ENCODE measurements around the gene ARHGEF17. TPM values are rescaled to one million over a fixed set of nuclear protein-coding genes. Genes with fewer than 3 reads are reported as not detected.

Gene ARHGEF17
- total and polyA plus RNA-seq, 4 experiments from 2014 or later: 0.23 TPM; not detected in 3

- POLR2A ChIA-PET (ENCODE audit: partially characterized antibody): no interaction called here
- intact Hi-C loops (cut with micrococcal nuclease): no loop called here
- H3K4me1 ChIP-seq (ENCODE audit: insufficient read depth, low read length): peaks cover 49% of the 10 kb centered on the region
Measured at GRCh38 chr11:73387594-73388264, 79.7 kb downstream of the ARHGEF17 start.

DNA sequence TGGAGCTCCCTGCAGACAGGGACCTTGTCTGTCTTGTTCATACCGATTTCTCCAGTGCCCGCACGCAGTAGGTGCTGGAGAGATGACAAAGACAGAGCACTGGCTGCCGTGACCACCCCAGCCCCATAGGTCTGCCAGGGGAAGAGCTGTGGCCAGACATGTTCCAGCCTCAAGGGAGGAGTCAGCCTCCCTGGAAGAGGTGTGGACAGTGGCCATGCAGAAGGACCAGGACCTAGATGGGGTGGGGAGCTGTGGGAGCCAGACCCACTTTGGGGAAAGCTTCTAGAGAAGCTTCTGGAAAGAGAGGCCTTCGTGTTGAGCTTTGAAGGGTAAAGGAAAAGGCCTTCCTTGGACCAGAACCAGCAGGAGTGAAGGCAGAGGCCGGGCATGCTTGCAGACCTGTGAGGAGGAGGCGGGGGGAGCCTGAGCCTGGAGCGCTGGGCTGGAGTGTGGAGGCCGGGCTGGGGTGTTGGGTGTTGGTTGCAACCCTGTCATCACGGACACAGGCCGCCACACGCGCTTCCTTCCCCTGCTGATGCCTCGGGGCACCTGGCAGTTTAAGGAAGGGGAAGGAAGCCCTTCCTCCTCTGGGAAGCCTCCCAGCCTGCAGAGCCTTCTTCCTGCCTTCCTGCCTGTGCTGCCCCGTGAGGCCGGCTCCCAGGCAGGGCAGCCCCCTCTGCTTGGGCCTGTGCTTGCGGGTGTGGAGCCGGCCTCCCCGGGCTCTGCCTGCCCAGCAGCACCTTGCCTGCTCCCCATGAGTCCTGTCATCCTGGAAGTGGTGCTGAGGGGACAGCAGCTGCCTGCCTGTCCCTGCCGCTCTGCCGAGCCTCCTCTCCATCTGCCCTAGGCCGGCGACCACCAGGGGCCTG is 80.4 kb downstream of the ARHGEF17 start:
- H3K36me3 Mint-ChIP-seq: peaks cover 0 to 28% of the 10 kb centered on the region in 2 donors
- H3K4me1 Mint-ChIP-seq: peaks cover 30 to 57% (median 42%) of the 10 kb centered on the region in 4 donors
- peak in 1 of 5 donors; percentile 29 for DNase-seq
- Histone ChIP-seq H3K27ac (ENCODE audit: low read depth, low read length) (no peak overlapping the region), H3K27me3 (ENCODE audit: insufficient read depth, low read length) (no peaks in the 10 kb centered on the region), H3K4me3 (ENCODE audit: low read length in 2 of 2) (no peak overlapping the region), H3K36me3 (ENCODE audit: insufficient read depth, low read length) (no peaks in the 10 kb centered on the region), H3K4me1 (ENCODE audit: insufficient read depth, low read length) (peaks cover 41% of the 10 kb centered on the region), H3K9me3 (ENCODE audit: control insufficient read depth in 1 of 2, low read length in 2 of 2) (no peaks in the 10 kb centered on the region)
- H3K9me3 Mint-ChIP-seq: peaks cover 0 to 2% (median 0%) of the 10 kb centered on the region in 8 donors
- no peaks in the 10 kb centered on the region for H3K27me3 Mint-ChIP-seq
- peak overlapping the region in 6 of 7 donors; percentile 42 to 83 (median 62) for H3K27ac Mint-ChIP-seq
- intact Hi-C loops (cut with micrococcal nuclease): no loop called here
- CTCF ChIA-PET (ENCODE audit: partially characterized antibody): interaction anchor here (1.1 to 16.2 kb wide), 2 partner anchors 38 to 94 kb away, joined by 3 to 319 read pairs; no protein-coding TSS in a partner anchor
- POLR2A ChIA-PET (ENCODE audit: partially characterized antibody): no interaction called here
- no peak overlapping the region for H3K4me3 Mint-ChIP-seq

More at GRCh38 chr11:73387594-73388264, 79.7 kb downstream of the ARHGEF17 start:
- H3K9me3 ChIP-seq (ENCODE audit: control insufficient read depth in 1 of 2, low read length in 2 of 2): no peaks in the 10 kb centered on the region
- CTCF ChIA-PET (ENCODE audit: partially characterized antibody): interaction anchor here (16.2 kb wide), 1 partner anchor 37 kb away, joined by 319 read pairs; no protein-coding TSS in a partner anchor
- Mint-ChIP-seq H3K27ac (peak overlapping the region in 6 of 7 donors; percentile 57 to 88 (median 75)), H3K9me3 (peaks cover 0 to 2% (median 0%) of the 10 kb centered on the region in 8 donors), H3K36me3 (peaks cover 0 to 22% of the 10 kb centered on the region in 2 donors), H3K27me3 (no peaks in the 10 kb centered on the region), H3K4me3 (no peak overlapping the region), H3K4me1 (peaks cover 32 to 64% (median 47%) of the 10 kb centered on the region in 4 donors)
- no peaks in the 10 kb centered on the region for H3K27me3 ChIP-seq (ENCODE audit: insufficient read depth, low read length)
- peak in 1 of 5 donors; percentile 19 for DNase-seq
- no peak overlapping the region for H3K27ac ChIP-seq (ENCODE audit: low read depth, low read length)
- H3K36me3 ChIP-seq (ENCODE audit: insufficient read depth, low read length): no peaks in the 10 kb centered on the region
- no peak overlapping the region for H3K4me3 ChIP-seq (ENCODE audit: low read length in 2 of 2)

GRCh38 chr11:73389134-73389525 is 81.1 kb downstream of the ARHGEF17 start:
- no peaks in the 10 kb centered on the region for H3K36me3 ChIP-seq (ENCODE audit: insufficient read depth, low read length)
- no peaks in the 10 kb centered on the region for H3K27me3 ChIP-seq (ENCODE audit: insufficient read depth, low read length)
- no peaks in the 10 kb centered on the region for H3K27me3 Mint-ChIP-seq
- intact Hi-C loops (cut with micrococcal nuclease): no loop called here
- H3K36me3 Mint-ChIP-seq: peaks cover 0 to 32% of the 10 kb centered on the region in 2 donors
- H3K4me1 Mint-ChIP-seq: peaks cover 26 to 50% (median 36%) of the 10 kb centered on the region in 4 donors
- H3K4me3 Mint-ChIP-seq: no peak overlapping the region
- POLR2A ChIA-PET (ENCODE audit: partially characterized antibody): no interaction called here
- H3K27ac ChIP-seq (ENCODE audit: low read depth, low read length): no peak overlapping the region
- peaks cover 35% of the 10 kb centered on the region for H3K4me1 ChIP-seq (ENCODE audit: insufficient read depth, low read length)
- peak overlapping the region in 3 of 7 donors; percentile 4 to 83 (median 62) for H3K27ac Mint-ChIP-seq
- CTCF ChIA-PET (ENCODE audit: partially characterized antibody): interaction anchor here (1.1 to 16.2 kb wide), 2 partner anchors 39 to 95 kb away, joined by 3 to 319 read pairs; no protein-coding TSS in a partner anchor
- H3K9me3 ChIP-seq (ENCODE audit: control insufficient read depth in 1 of 2, low read length in 2 of 2): no peaks in the 10 kb centered on the region
- peaks cover 0 to 2% (median 0%) of the 10 kb centered on the region in 8 donors for H3K9me3 Mint-ChIP-seq
- no peak for DNase-seq
- no peak overlapping the region for H3K4me3 ChIP-seq (ENCODE audit: low read length in 2 of 2)

DNA sequence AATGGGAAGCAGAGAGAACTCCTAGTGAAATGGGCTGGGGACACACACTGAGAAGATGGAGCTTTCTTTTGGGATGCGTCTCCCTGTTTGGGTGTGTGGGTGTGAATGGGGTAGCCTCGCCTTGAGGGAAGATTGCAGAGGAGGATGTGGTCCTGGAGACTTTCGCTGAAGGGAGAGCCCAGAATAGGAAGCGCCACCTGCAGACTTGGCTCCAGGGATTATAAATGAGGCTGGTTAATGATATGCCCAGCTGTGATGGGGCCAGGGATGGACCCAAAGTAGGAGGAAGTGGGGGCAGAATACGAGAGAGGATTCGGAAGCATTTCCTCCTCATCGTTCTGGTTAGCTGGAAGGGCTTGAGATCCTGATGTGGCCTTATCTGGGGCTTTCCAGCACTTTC is 81.8 kb downstream of the ARHGEF17 start:
- no peak overlapping the region for H3K27ac ChIP-seq (ENCODE audit: low read depth, low read length)
- no peak overlapping the region for H3K4me3 Mint-ChIP-seq
- POLR2A ChIA-PET (ENCODE audit: partially characterized antibody): no interaction called here
- peaks cover 0 to 35% of the 10 kb centered on the region in 2 donors for H3K36me3 Mint-ChIP-seq
- H3K9me3 Mint-ChIP-seq: peaks cover 0 to 2% (median 0%) of the 10 kb centered on the region in 8 donors
- no peaks in the 10 kb centered on the region for H3K27me3 Mint-ChIP-seq
- peaks cover 27% of the 10 kb centered on the region for H3K4me1 ChIP-seq (ENCODE audit: insufficient read depth, low read length)
- peak overlapping the region in 6 of 7 donors; percentile 4 to 90 (median 60) for H3K27ac Mint-ChIP-seq
- H3K27me3 ChIP-seq (ENCODE audit: insufficient read depth, low read length): no peaks in the 10 kb centered on the region
- intact Hi-C loops (cut with micrococcal nuclease): no loop called here
- CTCF ChIA-PET (ENCODE audit: partially characterized antibody): interaction anchor here (0.8 to 16.2 kb wide), 4 partner anchors 16 to 95 kb away, joined by 3 to 319 read pairs (median 3); no protein-coding TSS in a partner anchor
- no peak overlapping the region for H3K4me3 ChIP-seq (ENCODE audit: low read length in 2 of 2)
- DNase-seq: no peak
- H3K4me1 Mint-ChIP-seq: peaks cover 18 to 43% (median 28%) of the 10 kb centered on the region in 4 donors
- H3K9me3 ChIP-seq (ENCODE audit: control insufficient read depth in 1 of 2, low read length in 2 of 2): no peaks in the 10 kb centered on the region
- H3K36me3 ChIP-seq (ENCODE audit: insufficient read depth, low read length): no peaks in the 10 kb centered on the region

- Mint-ChIP-seq H3K4me3 (no peak overlapping the region), H3K36me3 (peaks cover 0 to 40% of the 10 kb centered on the region in 2 donors), H3K4me1 (peaks cover 11 to 33% (median 20%) of the 10 kb centered on the region in 4 donors), H3K9me3 (peaks cover 0 to 3% (median 0%) of the 10 kb centered on the region in 8 donors), H3K27me3 (no peaks in the 10 kb centered on the region), H3K27ac (peak overlapping the region in 2 of 7 donors; percentile 36 to 68)
- Histone ChIP-seq H3K4me3 (ENCODE audit: low read length in 2 of 2) (no peak overlapping the region), H3K27me3 (ENCODE audit: insufficient read depth, low read length) (no peaks in the 10 kb centered on the region), H3K9me3 (ENCODE audit: control insufficient read depth in 1 of 2, low read length in 2 of 2) (no peaks in the 10 kb centered on the region), H3K4me1 (ENCODE audit: insufficient read depth, low read length) (peaks cover 17% of the 10 kb centered on the region), H3K36me3 (ENCODE audit: insufficient read depth, low read length) (no peaks in the 10 kb centered on the region), H3K27ac (ENCODE audit: low read depth, low read length) (no peak overlapping the region)
- CTCF ChIA-PET (ENCODE audit: partially characterized antibody): interaction anchor here (1.1 to 16.2 kb wide), 2 partner anchors 31 to 40 kb away, joined by 3 to 319 read pairs; no protein-coding TSS in a partner anchor
- intact Hi-C loops (cut with micrococcal nuclease): no loop called here
- POLR2A ChIA-PET (ENCODE audit: partially characterized antibody): no interaction called here
- DNase-seq: peak in 1 of 5 donors; percentile 33
Measured at GRCh38 chr11:73390601-73391565, 82.8 kb downstream of the ARHGEF17 start.

- POLR2A ChIA-PET (ENCODE audit: partially characterized antibody): no interaction called here
- H3K4me3 Mint-ChIP-seq: no peak overlapping the region
- H3K27ac Mint-ChIP-seq: peak overlapping the region in 1 of 7 donors; percentile 13
- Histone ChIP-seq H3K27me3 (ENCODE audit: insufficient read depth, low read length) (no peaks in the 10 kb centered on the region), H3K36me3 (ENCODE audit: insufficient read depth, low read length) (no peaks in the 10 kb centered on the region), H3K4me1 (ENCODE audit: insufficient read depth, low read length) (peaks cover 10% of the 10 kb centered on the region), H3K27ac (ENCODE audit: low read depth, low read length) (no peak overlapping the region), H3K9me3 (ENCODE audit: control insufficient read depth in 1 of 2, low read length in 2 of 2) (no peaks in the 10 kb centered on the region), H3K4me3 (ENCODE audit: low read length in 2 of 2) (no peak overlapping the region)
- H3K27me3 Mint-ChIP-seq: no peaks in the 10 kb centered on the region
- CTCF ChIA-PET (ENCODE audit: partially characterized antibody): interaction anchor here (1.1 to 16.2 kb wide), 2 partner anchors 32 to 41 kb away, joined by 3 to 319 read pairs; no protein-coding TSS in a partner anchor
- intact Hi-C loops (cut with micrococcal nuclease): no loop called here
- DNase-seq: peak in 1 of 5 donors; percentile 30
- peaks cover 0 to 45% of the 10 kb centered on the region in 2 donors for H3K36me3 Mint-ChIP-seq
- peaks cover 0 to 3% (median 0%) of the 10 kb centered on the region in 8 donors for H3K9me3 Mint-ChIP-seq
- H3K4me1 Mint-ChIP-seq: peaks cover 5 to 25% (median 16%) of the 10 kb centered on the region in 4 donors
Measured at GRCh38 chr11:73391665-73392064, 83.6 kb downstream of the ARHGEF17 start.
